CD4-positive, alpha-beta T cell treated with Interleukin-6 at 100 ng/mL for 8 hours (primary cell): ENCODE measurements around the gene TMEM186.
A peak's percentile ranks its signal among the peaks of the same experiment; 100 is the strongest.
"Not testable (repeated sequence)": the region's sequence is repeated elsewhere in the genome, so short reads cannot be mapped to it uniquely, and the experiment has no call there.

Experiments used
- DNase-seq: peaks from one replicate; pipeline ENCODE4 v3.0.0-alpha.2; 2020; ENCODE audit warnings: mixed read lengths, low spot score

The TMEM186 gene

GRCh38 chr16:8797364-8798173, at the start of gene TMEM186, which contains the start of gene PMM2:
TMEM186 (minus strand) TSS chr16:8797639; CDS start chr16:8797614, 25 bp downstream.
PMM2 (plus strand) TSS chr16:8797839; CDS start chr16:8797883, 44 bp downstream.
- DNase-seq: peak; percentile 95

- DNase-seq: no peak
Observed at GRCh38 chr16:8847145-8847544, 49.7 kb upstream of the TMEM186 start.

DNA sequence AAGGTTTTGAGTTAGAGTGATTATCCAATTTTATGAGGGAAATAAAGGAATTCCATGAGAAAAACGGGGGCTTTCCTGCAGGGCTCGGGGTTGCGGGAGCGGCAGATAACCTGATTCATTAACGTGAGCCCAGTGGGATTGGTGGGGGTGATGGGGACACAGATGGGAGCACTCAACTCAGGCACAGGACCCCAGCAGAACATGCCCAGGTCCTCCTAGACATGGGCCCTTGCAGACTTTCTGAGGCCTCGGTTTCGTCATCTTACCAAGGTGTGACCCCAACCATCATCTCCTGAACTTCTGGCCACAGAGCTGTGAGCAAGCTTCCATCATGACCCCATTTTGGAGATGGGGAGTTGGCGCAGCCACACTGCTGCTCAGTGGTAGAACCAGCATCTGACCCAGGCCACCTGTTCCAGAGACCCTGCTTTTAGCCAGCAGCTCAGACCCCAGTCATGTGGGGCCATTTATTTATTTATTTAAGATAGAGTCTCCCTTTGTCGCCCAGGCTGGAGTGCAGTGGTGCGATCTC, 49.0 kb upstream of the TMEM186 start:
- DNase-seq: no peak

DNA sequence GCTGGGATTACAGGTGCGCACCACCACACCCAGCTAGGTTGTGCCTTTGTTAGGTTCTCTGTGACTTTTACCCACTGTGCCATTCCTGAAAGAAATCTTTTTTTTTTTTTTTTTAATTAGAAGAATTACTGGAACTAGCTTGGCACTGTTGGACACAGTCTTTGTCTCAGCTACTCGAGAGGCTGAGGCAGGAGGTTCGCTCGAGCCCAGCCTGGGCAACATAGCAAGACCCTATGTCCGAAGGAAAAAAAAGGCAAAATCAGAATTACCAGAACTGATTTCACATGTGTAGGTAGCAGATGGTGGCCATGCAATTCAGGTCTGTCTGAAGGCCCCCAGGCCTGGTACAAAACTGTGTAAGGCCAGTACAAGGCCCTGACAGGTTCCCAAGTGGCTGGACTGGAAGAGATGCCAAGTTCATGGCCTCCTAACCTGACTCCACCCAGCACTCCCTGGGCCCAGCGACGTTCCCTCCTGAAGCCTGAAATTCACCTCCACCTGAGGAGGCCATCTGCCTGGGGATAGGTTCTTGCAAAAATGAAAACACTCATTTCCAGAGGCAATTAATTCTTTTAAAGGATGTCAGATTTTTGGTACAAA, 48.4 kb upstream of the TMEM186 start:
- DNase-seq: no peak

DNA sequence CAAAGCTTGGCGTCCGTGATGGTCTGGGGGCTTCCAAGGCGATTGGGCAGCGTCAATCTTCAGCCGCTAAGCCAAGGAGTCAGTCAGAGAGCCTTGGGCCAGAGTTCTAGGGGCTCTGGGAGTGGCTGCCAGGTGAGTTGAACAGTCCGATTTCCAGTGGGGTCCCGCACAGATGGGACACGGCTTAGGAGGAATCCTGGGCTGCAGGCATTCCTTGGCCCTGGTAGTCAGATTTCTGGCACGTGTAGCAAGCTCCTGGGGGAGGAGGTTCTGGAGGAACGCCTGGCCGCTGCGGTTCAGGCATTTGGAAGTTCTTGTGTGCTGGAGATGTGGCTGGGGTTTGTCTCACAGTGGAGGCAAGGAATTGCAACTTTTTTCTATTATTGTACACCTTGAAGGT, 45.9 kb upstream of the TMEM186 start:
- DNase-seq: not testable (repeated sequence)

DNA sequence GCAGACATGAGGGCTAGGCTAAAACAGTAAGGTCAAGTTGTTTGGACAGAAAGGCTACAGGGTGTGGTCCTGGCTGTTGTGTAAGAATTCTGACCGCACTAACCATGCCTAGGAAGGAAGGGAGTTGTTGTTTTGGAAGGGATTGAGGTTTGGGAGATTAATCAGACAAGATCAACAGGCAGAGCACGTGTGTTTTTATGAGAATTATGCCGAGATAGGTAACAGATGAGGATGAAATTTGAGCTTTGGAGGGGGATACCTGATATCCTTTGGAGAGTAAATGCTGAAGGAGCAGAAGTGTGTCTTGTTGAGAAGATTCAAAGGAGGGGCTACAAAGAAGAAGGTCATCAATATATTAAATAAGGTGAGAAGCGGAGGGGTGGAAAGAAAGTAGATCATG, 44.6 kb upstream of the TMEM186 start:
- DNase-seq: not testable (repeated sequence)

DNA sequence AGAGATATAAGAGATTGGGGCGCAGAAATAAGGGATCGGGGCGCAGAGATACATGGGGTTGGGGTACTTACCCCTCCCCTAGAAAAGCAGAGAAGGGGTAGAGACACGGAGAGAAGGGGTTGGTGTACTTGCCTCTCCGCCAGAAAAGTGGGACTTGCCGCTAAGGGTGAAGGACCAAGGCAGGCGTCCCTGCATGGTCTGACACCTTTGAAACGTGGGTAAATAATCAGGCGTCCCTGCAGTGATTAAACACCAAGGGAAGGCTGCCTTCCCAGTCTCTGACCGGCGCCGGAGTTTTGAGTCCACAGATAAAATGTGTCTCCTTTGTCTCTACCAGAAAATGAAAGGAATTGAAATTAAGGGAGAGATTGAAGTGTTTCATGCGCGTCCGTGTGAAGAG, 40.2 kb upstream of the TMEM186 start:
- DNase-seq: not testable (repeated sequence)

GRCh38 chr16:8836797-8837196, 39.4 kb upstream of the TMEM186 start:
- not testable (repeated sequence) for DNase-seq

DNA sequence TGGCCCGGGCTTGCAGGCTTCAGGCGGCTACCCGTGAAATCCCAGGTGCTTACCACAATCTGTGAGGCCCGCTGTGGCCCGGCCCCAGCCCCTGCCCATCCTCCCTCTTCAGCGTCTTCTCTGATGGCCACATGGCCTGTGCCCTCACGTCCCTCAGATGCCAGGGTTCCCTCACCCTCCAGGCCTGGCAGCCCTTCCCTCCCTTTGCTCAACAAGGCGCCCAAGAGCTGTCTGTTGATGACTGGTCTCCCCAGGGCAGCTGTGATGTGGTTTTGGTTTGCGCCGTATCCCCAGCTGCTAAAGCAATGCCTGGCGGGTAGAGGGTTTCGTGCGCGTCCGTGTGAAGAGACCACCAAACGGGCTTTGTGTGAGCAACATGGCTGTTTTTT, 35.3 kb upstream of the TMEM186 start:
- no peak for DNase-seq

DNA sequence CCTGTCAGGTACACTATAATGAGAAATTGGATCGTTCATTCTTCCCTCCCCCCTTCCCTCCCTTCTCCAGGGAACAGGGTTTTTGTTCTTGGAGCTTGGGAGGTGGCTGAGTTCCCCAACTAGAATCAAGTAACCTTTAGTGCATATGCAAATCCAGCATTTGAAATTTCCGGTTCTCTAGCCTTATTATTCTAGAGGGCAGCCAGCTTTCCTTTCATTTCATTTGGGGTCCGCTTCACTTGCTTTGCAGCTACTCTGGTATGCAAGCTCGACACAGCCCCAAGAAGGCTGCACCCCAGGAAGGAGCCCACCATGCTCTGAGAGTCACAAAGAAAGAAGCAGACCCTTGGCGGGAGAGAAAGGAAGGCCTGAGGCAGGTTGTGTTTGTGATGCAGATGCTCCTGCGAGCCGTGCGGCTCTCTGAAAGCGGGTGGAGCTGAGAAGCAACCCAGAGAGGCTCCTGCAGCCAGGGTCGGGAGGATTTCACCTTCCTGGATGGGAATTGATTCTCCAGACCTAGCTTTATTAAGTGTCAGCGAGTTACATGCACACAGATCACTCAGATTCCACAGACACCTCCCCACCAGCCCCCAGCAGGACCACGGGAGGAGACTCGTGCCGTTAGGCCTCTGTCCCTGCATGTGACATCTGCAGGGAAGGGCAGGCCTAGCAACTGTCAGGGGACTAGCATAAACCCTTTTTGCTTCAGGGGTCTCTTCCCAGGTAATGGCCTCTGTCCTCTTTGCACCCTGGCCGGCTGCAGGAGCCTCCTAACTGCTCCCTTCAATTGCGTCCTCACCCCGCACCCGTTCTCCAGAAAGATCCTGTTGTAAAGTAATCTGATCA, 34.7 kb upstream of the TMEM186 start:
- DNase-seq: no peak

DNA sequence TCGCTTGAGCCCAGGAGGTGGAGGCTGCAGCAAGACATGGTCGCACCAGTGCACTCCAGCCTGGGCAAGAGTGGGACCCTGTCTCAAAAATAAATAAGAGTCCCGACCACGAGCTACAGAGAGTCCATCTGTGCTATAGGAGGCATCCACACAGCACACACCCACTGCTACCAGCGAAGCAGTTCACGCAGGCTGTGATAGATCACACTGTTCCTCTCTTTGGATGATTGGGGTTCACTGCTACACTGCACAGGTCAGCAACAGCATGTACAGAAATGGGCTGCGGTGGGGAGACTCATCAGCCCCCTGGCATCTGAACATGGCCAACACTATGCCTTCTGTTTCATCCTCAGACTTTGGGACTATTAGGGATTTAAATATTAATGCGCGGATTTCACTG, 34.0 kb upstream of the TMEM186 start:
- no peak for DNase-seq

DNA sequence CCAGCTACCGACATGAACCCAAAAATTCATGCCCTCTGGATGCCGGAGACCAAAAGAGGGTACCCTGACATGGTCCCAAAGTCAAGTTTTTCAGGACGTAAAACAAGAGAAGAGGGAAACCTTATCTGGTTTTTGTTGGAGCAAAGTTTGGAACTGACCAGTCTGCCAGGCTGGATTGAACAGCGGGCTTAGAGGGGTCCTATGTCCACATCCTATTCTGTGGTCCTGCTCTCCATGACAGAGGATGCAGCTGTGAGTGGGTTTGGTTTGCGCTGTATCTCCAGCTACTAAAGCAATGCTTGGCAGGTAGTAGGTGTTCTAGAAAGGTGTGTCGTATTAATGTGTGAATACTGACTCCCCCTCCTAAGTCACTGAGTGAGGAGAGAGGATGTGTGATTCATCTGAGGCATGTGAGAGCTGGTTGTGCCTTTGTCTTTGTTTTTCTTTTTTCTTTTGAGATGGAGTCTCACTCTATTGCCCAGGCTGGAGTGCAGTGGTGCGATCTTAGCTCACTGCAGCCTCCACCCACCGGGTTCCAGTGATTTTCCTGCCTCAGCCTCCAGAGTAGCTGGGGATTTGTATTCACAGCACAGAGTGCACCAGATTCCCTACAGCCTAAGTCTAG, 31.2 kb upstream of the TMEM186 start:
- no peak for DNase-seq

DNA sequence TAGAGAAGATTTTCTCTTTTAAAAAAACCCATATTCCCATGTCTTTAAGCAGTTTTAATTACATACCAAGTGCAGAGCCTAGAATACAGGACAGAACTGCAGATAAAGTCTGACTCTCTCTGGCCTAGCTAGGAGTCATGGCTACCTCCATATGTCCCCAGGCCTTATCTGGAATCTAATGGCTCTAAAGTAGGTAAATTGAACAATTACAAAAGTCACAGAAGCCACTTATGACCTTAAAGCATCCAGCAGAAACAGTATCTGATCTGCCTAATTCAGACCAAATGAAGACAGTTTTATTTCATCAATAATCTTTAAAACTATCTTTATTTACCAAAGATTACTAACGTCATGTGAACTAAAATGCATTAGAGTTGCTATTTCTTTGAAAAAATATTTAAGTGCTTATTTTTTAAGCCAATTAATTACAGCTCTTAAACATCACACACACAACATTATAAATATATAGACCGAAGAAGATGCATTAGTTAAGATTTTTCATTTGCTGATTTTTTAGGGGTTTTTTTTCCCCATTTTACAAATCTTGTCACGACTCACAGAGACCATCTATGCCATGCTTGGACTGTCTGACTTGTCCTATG, 28.9 kb upstream of the TMEM186 start:
- DNase-seq: no peak

DNA sequence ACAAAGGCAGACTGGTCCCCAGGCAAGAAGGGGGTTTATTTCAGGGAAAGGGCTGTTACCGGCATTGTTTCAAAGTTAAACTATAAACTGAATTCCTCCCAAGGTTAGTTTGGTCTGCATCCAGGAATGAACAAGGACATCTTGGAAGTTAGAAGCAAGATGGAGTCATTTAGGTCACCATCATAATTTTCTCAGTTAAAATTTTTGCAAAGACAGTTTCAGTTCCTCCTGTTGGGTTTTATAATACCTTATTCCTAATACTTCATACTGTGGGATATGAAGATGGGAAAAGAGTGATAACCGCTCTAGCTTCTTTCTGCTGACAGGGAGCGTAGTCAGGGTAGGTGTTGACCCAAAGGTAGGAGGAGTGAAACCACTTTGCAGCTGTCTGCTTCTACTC, 25.0 kb upstream of the TMEM186 start:
- DNase-seq: no peak

- DNase-seq: no peak
Observed at GRCh38 chr16:8819411-8820034, 22.1 kb upstream of the TMEM186 start.

GRCh38 chr16:8818504-8819270, 21.2 kb upstream of the TMEM186 start:
- DNase-seq: no peak

- peak; percentile 7 for DNase-seq
Observed at GRCh38 chr16:8816967-8817655, 19.7 kb upstream of the TMEM186 start.

- DNase-seq: no peak
Observed at GRCh38 chr16:8814095-8814806, 16.8 kb upstream of the TMEM186 start.
